Measurements from ENCODE around the gene DYSF.

Gene DYSF

DNA sequence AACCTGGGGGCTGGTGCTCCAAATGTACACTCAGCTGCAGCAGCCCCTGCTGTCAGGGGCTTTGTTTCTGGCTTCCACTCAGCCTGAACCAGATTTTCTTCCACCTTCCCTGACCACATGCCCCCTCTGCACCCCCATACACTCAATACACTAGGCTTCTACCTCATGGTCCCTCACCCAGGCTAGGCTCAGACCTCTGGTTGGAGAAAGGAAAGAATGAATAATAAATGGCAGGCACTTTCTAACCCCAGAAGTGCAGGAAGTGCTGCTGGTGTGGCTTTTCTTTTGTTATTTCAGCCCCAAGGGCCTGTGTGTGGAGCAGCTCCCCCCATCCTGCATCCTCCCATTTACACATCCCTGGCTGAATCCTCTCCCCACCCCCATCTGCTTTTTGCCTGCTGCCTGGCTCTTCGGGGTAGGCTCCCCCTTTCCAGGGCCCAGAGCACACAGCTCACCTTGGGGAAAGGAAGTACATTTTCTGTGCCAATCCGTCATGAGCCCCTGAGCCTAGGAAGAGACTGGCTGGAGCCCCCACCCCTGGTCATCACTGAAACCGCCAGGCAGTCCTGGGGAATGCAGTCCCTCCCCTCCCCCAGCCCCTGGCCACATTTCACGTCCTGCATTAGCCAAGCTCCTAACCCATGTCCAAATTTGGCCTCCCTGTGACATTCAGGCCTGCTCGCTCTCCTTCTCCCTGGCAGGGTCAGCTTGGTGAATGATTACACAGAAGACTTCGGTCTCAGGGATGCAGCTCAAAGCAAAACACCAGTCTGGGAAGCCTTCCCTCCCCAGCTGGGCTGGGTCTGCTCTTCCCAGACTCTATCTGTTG lies 2.6 kb downstream of the DYSF start:
- POLR2A ChIA-PET, result no interaction called here
- TF ChIP-seq FOXK2 (IDR thresholded peaks at IDR 0.05) (no peak), BHLHE40 (IDR thresholded peaks at IDR 0.05; ENCODE audit: borderline replicate concordance) (no peak), L3MBTL2 (conservative IDR thresholded peaks at IDR 0.05) (no peak), TARDBP (IDR thresholded peaks at IDR 0.05) (no peak), SUZ12 (IDR thresholded peaks at IDR 0.05) (no peak), HDGF (IDR thresholded peaks at IDR 0.05; ENCODE audit: borderline replicate concordance) (no peak), FOXM1 (IDR thresholded peaks at IDR 0.05; ENCODE audit: borderline replicate concordance) (no peak), SP1 (IDR thresholded peaks at IDR 0.05) (no peak)
- DNase-seq (ENCODE audit: extremely low spot score), result no peak
- CTCF ChIA-PET, result no interaction called here

DNA sequence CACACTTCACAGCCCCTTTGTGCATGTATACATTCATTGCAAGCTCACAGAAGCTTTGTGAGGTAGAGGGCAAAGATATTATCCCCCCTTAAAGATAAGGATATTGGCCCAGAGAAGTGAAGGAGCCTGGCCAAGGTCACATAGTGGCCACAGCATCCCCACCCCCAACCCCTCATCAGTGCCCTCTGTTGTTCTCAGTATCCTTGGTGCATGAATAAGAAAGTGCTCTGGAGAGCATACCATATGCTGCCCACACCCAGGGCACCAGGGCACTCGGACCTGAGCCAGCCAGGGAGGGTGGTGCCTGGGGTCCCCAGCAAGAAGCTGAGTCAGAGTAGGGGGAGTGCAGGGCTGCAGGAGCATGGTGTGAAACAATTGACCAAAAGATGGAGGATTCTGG lies 3.3 kb downstream of the DYSF start:
- no peak for TF ChIP-seq ELF4 (IDR thresholded peaks at IDR 0.05)
- ChIA-PET POLR2A (no interaction called here), CTCF (no interaction called here)
- no peak for DNase-seq (ENCODE audit: extremely low spot score)

DNA sequence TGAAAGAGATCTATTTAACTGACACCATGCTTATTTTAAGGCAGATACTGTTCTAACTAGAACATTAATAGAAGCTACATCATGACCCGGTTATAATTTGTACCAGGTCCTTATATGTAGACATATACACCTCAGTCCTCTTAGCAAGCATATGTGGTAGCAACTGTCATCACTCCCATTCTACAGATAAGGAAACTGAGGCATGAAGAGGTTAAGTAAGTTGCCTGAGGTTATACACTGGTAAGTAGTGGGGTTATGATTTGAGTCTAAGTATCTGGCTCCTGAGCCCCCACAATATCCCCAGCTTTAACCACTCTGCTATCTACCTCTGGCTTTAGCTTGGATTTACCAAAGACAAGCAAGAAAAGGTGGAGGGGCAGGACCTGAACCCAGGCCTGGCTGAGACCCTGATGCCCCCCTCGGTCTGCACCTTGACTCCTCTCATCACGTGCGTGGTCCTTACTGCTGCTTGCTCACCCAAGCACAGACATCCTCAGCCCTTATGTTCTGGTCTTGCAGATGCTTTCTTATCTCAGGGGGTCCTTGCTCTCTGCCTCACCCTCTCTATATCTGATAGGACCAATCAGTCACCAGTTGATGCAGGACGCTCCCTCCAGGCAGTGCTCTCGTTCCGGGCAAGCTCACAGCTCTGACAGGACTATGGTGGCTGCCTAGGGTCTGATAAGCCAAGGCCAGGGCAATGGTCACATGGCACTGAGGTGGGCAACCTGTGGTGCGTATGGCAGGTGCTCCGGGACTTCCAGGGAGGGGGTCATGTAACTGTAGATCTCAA lies 4.0 kb downstream of the DYSF start:
- DNase-seq (ENCODE audit: extremely low spot score), result no peak
- ChIA-PET POLR2A (interaction anchor here (1.3 kb wide), 1 partner anchor 9 kb away, joined by 3 read pairs; no protein-coding TSS in a partner anchor), CTCF (no interaction called here)
- TF ChIP-seq ELF4 (IDR thresholded peaks at IDR 0.05) (no peak), LEF1 (IDR thresholded peaks at IDR 0.05; ENCODE audit: borderline replicate concordance) (no peak), CTBP1 (IDR thresholded peaks at IDR 0.05; ENCODE audit: borderline replicate concordance) (no peak), L3MBTL2 (conservative IDR thresholded peaks at IDR 0.05) (no peak), ARNT (IDR thresholded peaks at IDR 0.05) (no peak), FOXM1 (IDR thresholded peaks at IDR 0.05; ENCODE audit: borderline replicate concordance) (no peak), NFRKB (IDR thresholded peaks at IDR 0.05) (no peak), SUZ12 (IDR thresholded peaks at IDR 0.05) (no peak), BHLHE40 (IDR thresholded peaks at IDR 0.05; ENCODE audit: borderline replicate concordance) (no peak), ZNF384 (IDR thresholded peaks at IDR 0.05) (no peak), FOXA1 (IDR thresholded peaks at IDR 0.05) (no peak), FOXK2 (IDR thresholded peaks at IDR 0.05) (no peak), SP1 (IDR thresholded peaks at IDR 0.05) (no peak), TARDBP (IDR thresholded peaks at IDR 0.05) (no peak), HDGF (IDR thresholded peaks at IDR 0.05; ENCODE audit: borderline replicate concordance) (no peak)
- TF ChIP-seq, protein P1, sequence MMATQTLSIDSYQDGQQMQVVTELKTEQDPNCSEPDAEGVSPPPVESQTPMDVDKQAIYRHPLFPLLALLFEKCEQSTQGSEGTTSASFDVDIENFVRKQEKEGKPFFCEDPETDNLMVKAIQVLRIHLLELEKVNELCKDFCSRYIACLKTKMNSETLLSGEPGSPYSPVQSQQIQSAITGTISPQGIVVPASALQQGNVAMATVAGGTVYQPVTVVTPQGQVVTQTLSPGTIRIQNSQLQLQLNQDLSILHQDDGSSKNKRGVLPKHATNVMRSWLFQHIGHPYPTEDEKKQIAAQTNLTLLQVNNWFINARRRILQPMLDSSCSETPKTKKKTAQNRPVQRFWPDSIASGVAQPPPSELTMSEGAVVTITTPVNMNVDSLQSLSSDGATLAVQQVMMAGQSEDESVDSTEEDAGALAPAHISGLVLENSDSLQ (IDR thresholded peaks at IDR 0.05), result no peak

DNA sequence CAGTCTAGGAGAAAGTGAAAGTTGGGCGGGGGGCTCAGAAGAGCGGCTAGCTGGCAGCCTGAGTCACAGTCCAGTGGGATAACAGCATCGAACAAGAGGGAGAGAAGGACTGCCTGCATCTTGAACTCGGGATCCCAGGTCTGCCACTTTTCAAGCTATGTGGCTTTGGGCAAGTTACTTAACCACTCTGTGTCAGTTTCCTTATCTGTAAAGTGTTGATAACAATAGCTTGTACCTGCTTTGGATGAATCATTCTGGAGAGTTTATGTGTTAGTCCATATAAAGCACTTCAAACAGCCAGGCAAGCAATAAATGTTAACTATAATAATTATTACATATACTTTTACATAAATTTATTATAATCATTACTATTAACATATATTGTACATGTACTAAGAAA lies 4.6 kb downstream of the DYSF start:
- ChIA-PET CTCF (no interaction called here), POLR2A (interaction anchor here (1.3 kb wide), 1 partner anchor 8 kb away, joined by 3 read pairs; no protein-coding TSS in a partner anchor)
- no peak for TF ChIP-seq NFRKB (IDR thresholded peaks at IDR 0.05)
- no peak for TF ChIP-seq CTBP1 (IDR thresholded peaks at IDR 0.05; ENCODE audit: borderline replicate concordance)
- TF ChIP-seq L3MBTL2 (conservative IDR thresholded peaks at IDR 0.05), result no peak
- TF ChIP-seq, protein P1 (IDR thresholded peaks at IDR 0.05), result no peak
- TF ChIP-seq LEF1 (IDR thresholded peaks at IDR 0.05; ENCODE audit: borderline replicate concordance), result no peak
- no peak for TF ChIP-seq ZNF384 (IDR thresholded peaks at IDR 0.05)
- DNase-seq (ENCODE audit: extremely low spot score), result no peak

DNA sequence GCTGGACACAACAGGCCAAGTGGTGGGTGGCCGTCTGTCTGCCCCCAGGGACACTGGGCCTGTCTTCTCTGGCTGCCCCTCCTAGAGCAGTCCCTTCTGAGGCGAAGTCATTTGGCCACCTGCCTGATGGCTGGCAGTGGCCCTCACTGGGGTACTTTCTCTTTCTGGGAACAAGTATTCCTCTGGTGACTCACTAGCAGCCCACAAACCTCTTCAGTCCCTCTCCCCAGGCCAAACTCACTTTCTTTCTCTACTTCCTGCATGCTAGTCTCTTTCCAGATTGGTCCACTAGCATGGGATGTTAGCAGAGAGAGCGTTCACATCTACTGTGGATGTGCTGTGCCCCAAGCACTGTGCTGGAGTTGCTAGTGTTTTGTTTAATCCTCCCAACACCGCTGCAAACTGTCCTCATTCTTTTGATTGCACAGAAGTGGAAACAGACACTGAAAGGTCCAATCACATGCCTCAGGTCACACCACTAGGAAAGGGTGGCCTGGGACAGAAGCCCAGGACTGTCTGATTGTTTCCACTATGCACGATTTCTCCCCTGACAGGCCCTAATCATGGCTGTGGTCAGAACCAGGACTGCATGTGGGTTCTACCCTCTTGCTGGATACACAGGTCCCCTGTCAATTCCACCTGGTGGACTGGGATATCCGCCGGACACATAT lies 5.2 kb downstream of the DYSF start:
- ChIA-PET CTCF (no interaction called here), POLR2A (interaction anchor here (1.3 kb wide), 1 partner anchor 8 kb away, joined by 3 read pairs; no protein-coding TSS in a partner anchor)
- TF ChIP-seq ELF4 (IDR thresholded peaks at IDR 0.05) (no peak), BHLHE40 (IDR thresholded peaks at IDR 0.05; ENCODE audit: borderline replicate concordance) (no peak), LEF1 (IDR thresholded peaks at IDR 0.05; ENCODE audit: borderline replicate concordance) (no peak), L3MBTL2 (conservative IDR thresholded peaks at IDR 0.05) (no peak), SP1 (IDR thresholded peaks at IDR 0.05) (no peak), TARDBP (IDR thresholded peaks at IDR 0.05) (no peak), CTBP1 (IDR thresholded peaks at IDR 0.05; ENCODE audit: borderline replicate concordance) (no peak), ARNT (IDR thresholded peaks at IDR 0.05) (no peak), SUZ12 (IDR thresholded peaks at IDR 0.05) (no peak)
- no peak for DNase-seq (ENCODE audit: extremely low spot score)

DNA sequence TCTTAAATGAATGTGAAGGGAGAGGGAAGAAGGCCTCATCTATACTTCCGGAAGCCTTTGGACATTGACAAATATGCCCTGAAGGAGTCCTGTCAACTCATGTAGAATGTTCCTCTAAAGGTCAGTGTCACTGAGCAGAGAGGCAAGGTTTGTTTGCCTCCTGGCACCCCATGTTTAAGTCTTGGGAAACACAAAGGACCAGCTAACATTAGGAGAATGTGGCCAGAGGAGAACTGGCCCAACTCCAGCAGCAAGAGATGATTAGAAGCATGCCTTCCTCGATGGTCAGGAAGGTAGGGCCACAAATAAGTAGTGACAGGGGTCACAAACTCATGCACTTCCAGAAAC lies 5.7 kb downstream of the DYSF start:
- no peak for DNase-seq (ENCODE audit: extremely low spot score)
- ChIA-PET CTCF (interaction anchor here (2.5 kb wide), 1 partner anchor 8 kb away, joined by 16 read pairs; no protein-coding TSS in a partner anchor), POLR2A (no interaction called here)
- TF ChIP-seq FOXM1 (IDR thresholded peaks at IDR 0.05; ENCODE audit: borderline replicate concordance) (no peak), ARNT (IDR thresholded peaks at IDR 0.05) (no peak), BHLHE40 (IDR thresholded peaks at IDR 0.05; ENCODE audit: borderline replicate concordance) (no peak), ELF4 (IDR thresholded peaks at IDR 0.05) (no peak), SUZ12 (IDR thresholded peaks at IDR 0.05) (no peak), SP1 (IDR thresholded peaks at IDR 0.05) (no peak), HDGF (IDR thresholded peaks at IDR 0.05; ENCODE audit: borderline replicate concordance) (no peak), CTBP1 (IDR thresholded peaks at IDR 0.05; ENCODE audit: borderline replicate concordance) (no peak), ZNF384 (IDR thresholded peaks at IDR 0.05) (no peak), LEF1 (IDR thresholded peaks at IDR 0.05; ENCODE audit: borderline replicate concordance) (no peak), L3MBTL2 (conservative IDR thresholded peaks at IDR 0.05) (no peak), FOXK2 (IDR thresholded peaks at IDR 0.05) (no peak), FOXA1 (IDR thresholded peaks at IDR 0.05) (no peak), NFRKB (IDR thresholded peaks at IDR 0.05) (no peak), TARDBP (IDR thresholded peaks at IDR 0.05) (no peak)
- TF ChIP-seq, protein P1 (IDR thresholded peaks at IDR 0.05), result no peak
